Liver (tissue), 9 donors: ENCODE data around the gene SLC25A25. TPM values are rescaled to one million over a fixed set of nuclear protein-coding genes. Genes with fewer than 3 reads are reported as not detected.

Source experiments
- DNase-seq: peaks from one replicate; pipeline ENCODE4 v3.0.0-alpha.2; 2017; ENCODE audit warnings: low spot score
- H3K27ac ChIP-seq, 2 donors: one replicate each; pipeline ENCODE4 v1.7.0; 2013; ENCODE audit warnings: inconsistent platforms in 2 of 2, low read length in 2 of 2, control low read depth in 1 of 2, low read depth in 1 of 2, mild to moderate bottlenecking in 1 of 2
- H3K27me3 ChIP-seq, 4 donors: one replicate each; pipeline versions ENCODE4 v1.6.1 to v1.7.0; 2013; ENCODE audit warnings: low read length in 3 of 4, inconsistent platforms in 1 of 4, mild to moderate bottlenecking in 1 of 4, moderate library complexity in 1 of 4; ENCODE audit not compliant: control insufficient read depth in 4 of 4, insufficient read depth in 4 of 4
- H3K36me3 ChIP-seq, 4 donors: one replicate each; pipeline versions ENCODE4 v1.6.1 to v1.7.0; 2013; ENCODE audit warnings: low read length in 3 of 4, mild to moderate bottlenecking in 3 of 4, low read depth in 1 of 4, moderate library complexity in 1 of 4; ENCODE audit not compliant: control insufficient read depth in 4 of 4, insufficient read depth in 3 of 4
- H3K4me1 ChIP-seq, 4 donors: one replicate each; pipeline versions ENCODE4 v1.6.1 to v1.7.0; 2013; ENCODE audit warnings: low read length in 3 of 4, mild to moderate bottlenecking in 3 of 4, moderate library complexity in 1 of 4; ENCODE audit not compliant: control insufficient read depth in 4 of 4, insufficient read depth in 4 of 4
- H3K4me3 ChIP-seq, 3 donors: one replicate each; pipeline versions ENCODE4 v1.6.1 to v1.7.0; 2013; ENCODE audit warnings: low read length in 3 of 3, control low read depth in 1 of 3, low read depth in 1 of 3, mild to moderate bottlenecking in 1 of 3
- H3K9ac ChIP-seq, 2 donors: one replicate each; pipeline ENCODE4 v1.7.0; 2013; ENCODE audit warnings: low read length in 2 of 2, mild to moderate bottlenecking in 2 of 2, moderate library complexity in 2 of 2, control low read depth in 1 of 2, low read depth in 1 of 2
- H3K9me3 ChIP-seq, 4 donors: one replicate each; pipeline versions ENCODE4 v1.6.1 to v1.7.0; 2013; ENCODE audit warnings: low read length in 3 of 4; ENCODE audit not compliant: control insufficient read depth in 4 of 4
- CTCF ChIP-seq: fragments of 150-350 bp; IDR thresholded peaks from 2 replicates; pipeline ENCODE4 v1.5.1; 2017; ENCODE audit warnings: improper control_type of control experiment, low read depth, low read length; ENCODE audit not compliant: missing input control
- FOXA1 ChIP-seq: IDR thresholded peaks from 2 replicates; pipeline ENCODE4 v1.6.1; 2016; ENCODE audit warnings: antibody characterized with exemption
- FOXA2 ChIP-seq: IDR thresholded peaks from 2 replicates; pipeline ENCODE4 v1.6.1; 2016; ENCODE audit warnings: antibody characterized with exemption
- GABPA ChIP-seq, 2 donors: IDR thresholded peaks in 1 of 2; conservative IDR thresholded peaks in 1 of 2; 2 replicates each; pipeline ENCODE4 v1.6.1; 2016; ENCODE audit warnings: antibody characterized with exemption in 2 of 2, mild to moderate bottlenecking in 1 of 2, moderate library complexity in 1 of 2
- HNF4A ChIP-seq, 2 donors: conservative IDR thresholded peaks; 2 replicates each; pipeline ENCODE4 v1.6.1; 2016; ENCODE audit warnings: antibody characterized with exemption in 2 of 2, mild to moderate bottlenecking in 2 of 2
- HNF4G ChIP-seq: IDR thresholded peaks from 2 replicates; pipeline ENCODE4 v1.6.1; 2016; ENCODE audit warnings: antibody characterized with exemption
- JUND ChIP-seq, 2 donors: IDR thresholded peaks; 2 replicates each; pipeline ENCODE4 v1.6.1; 2016; ENCODE audit warnings: antibody characterized with exemption in 2 of 2
- MAX ChIP-seq: IDR thresholded peaks from 2 replicates; pipeline ENCODE4 v1.6.1; 2016; ENCODE audit warnings: antibody characterized with exemption
- NR2F2 ChIP-seq: IDR thresholded peaks from 2 replicates; pipeline ENCODE4 v1.6.1; 2016; ENCODE audit warnings: antibody characterized with exemption
- RAD21 ChIP-seq, 2 donors: IDR thresholded peaks; 2 replicates each; pipeline ENCODE4 v1.6.1; 2016; ENCODE audit warnings: antibody characterized with exemption in 2 of 2, mild to moderate bottlenecking in 2 of 2
- RXRA ChIP-seq, 2 donors: IDR thresholded peaks; 2 replicates each; pipeline ENCODE4 v1.6.1; 2017 to 2018; ENCODE audit warnings: antibody characterized with exemption in 2 of 2, mild to moderate bottlenecking in 1 of 2
- SP1 ChIP-seq: IDR thresholded peaks from 2 replicates; pipeline ENCODE4 v1.6.1; 2018; ENCODE audit warnings: antibody characterized with exemption, mild to moderate bottlenecking
- TAF1 ChIP-seq: conservative IDR thresholded peaks from 2 replicates; pipeline ENCODE4 v1.6.1; 2016; ENCODE audit warnings: antibody characterized with exemption, mild to moderate bottlenecking
- YY1 ChIP-seq: IDR thresholded peaks from 2 replicates; pipeline ENCODE4 v1.6.1; 2016; ENCODE audit warnings: antibody characterized with exemption, mild to moderate bottlenecking
- WGBS: extraction: QIAGEN DNeasy Blood & Tissue Kit; methylation state at CpG from one replicate; pipeline ENCODE4 v1.1.7; 2013; 5-methylcytosine and 5-hydroxymethylcytosine counted together
- polyA plus RNA-seq, 2 donors: library from polyadenylated mRNA; stranded (reverse) in 1 of 2; unstranded in 1 of 2; fragments of 200-250 nt in 1 of 2; fragments of >200 nt in 1 of 2; fragmentation: Nextera tagmentation in 1 of 2; extraction: Ambion mirVana in 1 of 2; gene quantifications; one replicate each; pipeline versions ENCODE4 v1.2.1 to v1.2.3, GENCODE V29; 2013 to 2015
- total RNA-seq, 2 donors: library from RNA; depleted of rRNA; stranded (reverse); fragments of >200 nt; gene quantifications; one replicate each; pipeline ENCODE4 v1.2.3, GENCODE V29; 2014
- TF ChIP-seq, protein P1 (sequence below): IDR thresholded peaks from 2 replicates; pipeline ENCODE4 v1.6.1; 2016; ENCODE audit warnings: antibody characterized with exemption
- TF ChIP-seq, protein P2 (sequence below): IDR thresholded peaks from 2 replicates; pipeline ENCODE4 v1.6.1; 2016; ENCODE audit warnings: antibody characterized with exemption
- TF ChIP-seq, protein P3 (sequence below): IDR thresholded peaks from 2 replicates; pipeline ENCODE4 v1.6.1; 2016; ENCODE audit warnings: antibody characterized with exemption, mild to moderate bottlenecking
- donor health status: healthy.
- donor health status: healthy.
- donor health status: healthy.
- donor health status: healthy.
- donor health status: healthy.

The SLC25A25 gene
- total and polyA plus RNA-seq, 4 donors = 21.7 to 74.6 (median 39.3) TPM

GRCh38 chr9:128088253-128088945 lies 20.4 kb downstream of the SLC25A25 start:
- no peak for DNase-seq
- H3K27me3 ChIP-seq = no peaks in the 10 kb centered on the region
- H3K27ac ChIP-seq = no peak overlapping the region
- no peak overlapping the region for H3K4me3 ChIP-seq
- H3K9ac ChIP-seq = no peak overlapping the region
- H3K36me3 ChIP-seq = no peaks in the 10 kb centered on the region
- no peak for TF ChIP-seq YY1
- no peak for TF ChIP-seq JUND (IDR thresholded peaks at IDR 0.05)
- TF ChIP-seq FOXA1 = no peak
- TF ChIP-seq, protein P1, sequence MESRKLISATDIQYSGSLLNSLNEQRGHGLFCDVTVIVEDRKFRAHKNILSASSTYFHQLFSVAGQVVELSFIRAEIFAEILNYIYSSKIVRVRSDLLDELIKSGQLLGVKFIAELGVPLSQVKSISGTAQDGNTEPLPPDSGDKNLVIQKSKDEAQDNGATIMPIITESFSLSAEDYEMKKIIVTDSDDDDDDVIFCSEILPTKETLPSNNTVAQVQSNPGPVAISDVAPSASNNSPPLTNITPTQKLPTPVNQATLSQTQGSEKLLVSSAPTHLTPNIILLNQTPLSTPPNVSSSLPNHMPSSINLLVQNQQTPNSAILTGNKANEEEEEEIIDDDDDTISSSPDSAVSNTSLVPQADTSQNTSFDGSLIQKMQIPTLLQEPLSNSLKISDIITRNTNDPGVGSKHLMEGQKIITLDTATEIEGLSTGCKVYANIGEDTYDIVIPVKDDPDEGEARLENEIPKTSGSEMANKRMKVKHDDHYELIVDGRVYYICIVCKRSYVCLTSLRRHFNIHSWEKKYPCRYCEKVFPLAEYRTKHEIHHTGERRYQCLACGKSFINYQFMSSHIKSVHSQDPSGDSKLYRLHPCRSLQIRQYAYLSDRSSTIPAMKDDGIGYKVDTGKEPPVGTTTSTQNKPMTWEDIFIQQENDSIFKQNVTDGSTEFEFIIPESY = no peak
- no peak for TF ChIP-seq GABPA (IDR thresholded peaks at IDR 0.05 in 1 of 2, conservative IDR thresholded peaks at IDR 0.05 in 1 of 2)
- no peak for TF ChIP-seq SP1
- no peak for TF ChIP-seq CTCF
- no peak for TF ChIP-seq MAX
- no peak for TF ChIP-seq NR2F2
- no peak for TF ChIP-seq RAD21 (IDR thresholded peaks at IDR 0.05)
- no peak for TF ChIP-seq TAF1
- TF ChIP-seq HNF4A (conservative IDR thresholded peaks at IDR 0.05) = no peak
- TF ChIP-seq, protein P2, sequence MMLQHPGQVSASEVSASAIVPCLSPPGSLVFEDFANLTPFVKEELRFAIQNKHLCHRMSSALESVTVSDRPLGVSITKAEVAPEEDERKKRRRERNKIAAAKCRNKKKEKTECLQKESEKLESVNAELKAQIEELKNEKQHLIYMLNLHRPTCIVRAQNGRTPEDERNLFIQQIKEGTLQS = no peak
- TF ChIP-seq RXRA (IDR thresholded peaks at IDR 0.05) = no peak
- no peak for TF ChIP-seq FOXA2
- TF ChIP-seq HNF4G = no peak
- TF ChIP-seq, protein P3, sequence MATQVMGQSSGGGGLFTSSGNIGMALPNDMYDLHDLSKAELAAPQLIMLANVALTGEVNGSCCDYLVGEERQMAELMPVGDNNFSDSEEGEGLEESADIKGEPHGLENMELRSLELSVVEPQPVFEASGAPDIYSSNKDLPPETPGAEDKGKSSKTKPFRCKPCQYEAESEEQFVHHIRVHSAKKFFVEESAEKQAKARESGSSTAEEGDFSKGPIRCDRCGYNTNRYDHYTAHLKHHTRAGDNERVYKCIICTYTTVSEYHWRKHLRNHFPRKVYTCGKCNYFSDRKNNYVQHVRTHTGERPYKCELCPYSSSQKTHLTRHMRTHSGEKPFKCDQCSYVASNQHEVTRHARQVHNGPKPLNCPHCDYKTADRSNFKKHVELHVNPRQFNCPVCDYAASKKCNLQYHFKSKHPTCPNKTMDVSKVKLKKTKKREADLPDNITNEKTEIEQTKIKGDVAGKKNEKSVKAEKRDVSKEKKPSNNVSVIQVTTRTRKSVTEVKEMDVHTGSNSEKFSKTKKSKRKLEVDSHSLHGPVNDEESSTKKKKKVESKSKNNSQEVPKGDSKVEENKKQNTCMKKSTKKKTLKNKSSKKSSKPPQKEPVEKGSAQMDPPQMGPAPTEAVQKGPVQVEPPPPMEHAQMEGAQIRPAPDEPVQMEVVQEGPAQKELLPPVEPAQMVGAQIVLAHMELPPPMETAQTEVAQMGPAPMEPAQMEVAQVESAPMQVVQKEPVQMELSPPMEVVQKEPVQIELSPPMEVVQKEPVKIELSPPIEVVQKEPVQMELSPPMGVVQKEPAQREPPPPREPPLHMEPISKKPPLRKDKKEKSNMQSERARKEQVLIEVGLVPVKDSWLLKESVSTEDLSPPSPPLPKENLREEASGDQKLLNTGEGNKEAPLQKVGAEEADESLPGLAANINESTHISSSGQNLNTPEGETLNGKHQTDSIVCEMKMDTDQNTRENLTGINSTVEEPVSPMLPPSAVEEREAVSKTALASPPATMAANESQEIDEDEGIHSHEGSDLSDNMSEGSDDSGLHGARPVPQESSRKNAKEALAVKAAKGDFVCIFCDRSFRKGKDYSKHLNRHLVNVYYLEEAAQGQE = no peak
- H3K4me1 ChIP-seq = peaks cover 0 to 14% (median 6%) of the 10 kb centered on the region in 4 donors
- 81% methylated on average over 9 of the region's 9 CpGs for WGBS
- no peaks in the 10 kb centered on the region for H3K9me3 ChIP-seq
